HepG2 (cell line): ENCODE results near the gene VKORC1. TPM values are rescaled to one million over a fixed set of nuclear protein-coding genes. Genes with fewer than 3 reads are reported as not detected.

ENCODE experiments used
- polyA plus RNA-seq, 8 experiments: library from polyadenylated mRNA; depleted of rRNA in 3 of 8; stranded (reverse) in 7 of 8; unstranded in 1 of 8; fragments of >200 nt; fragmentation: Illumina TruSeq in 4 of 8; extraction: Trizol in 4 of 8; gene quantifications; 2 replicates each; pipeline versions ENCODE4 v1.2.1 to v1.2.3, GENCODE V29; 2011 to 2016; ENCODE audit warnings: low read depth in 4 of 8, missing spikeins in 1 of 8, mixed read lengths in 1 of 8; ENCODE audit not compliant: insufficient read depth in 1 of 8
- total RNA-seq, 5 experiments: library from RNA; depleted of rRNA; stranded (reverse); fragments of >200 nt; fragmentation: Illumina TruSeq; extraction: Trizol; gene quantifications; 2 replicates each; pipeline ENCODE4 v1.2.3, GENCODE V29; 2016; ENCODE audit warnings: low read depth in 1 of 5

VKORC1 gene
- total and polyA plus RNA-seq, 2 of the 13 experiments (the other 11 are each of a cell fraction or from before 2014, with no cell fraction given) = 141 to 615 TPM

Other genes with a start within 250 kb of the VKORC1 start
- 20.6 and 33.8 TPM in 2 replicates for gene BCL7C, start 200.7 kb downstream of the VKORC1 start, total RNA-seq (2016; rRNA removed; fragmentation: Illumina TruSeq; extraction: Trizol)
- gene BCL7C, start 200.7 kb downstream of the VKORC1 start, polyA plus RNA-seq (2011; rRNA removed) = 17.3 and 17.7 TPM in 2 replicates
- gene CTF1, start 198.2 kb downstream of the VKORC1 start, total RNA-seq (2016; rRNA removed; fragmentation: Illumina TruSeq; extraction: Trizol) = 0.11 and 0.13 TPM in 2 replicates
- gene CTF1, start 198.2 kb downstream of the VKORC1 start, polyA plus RNA-seq (2011; rRNA removed) = 1.8 and 2.6 TPM in 2 replicates
- 7.4 and 13.7 TPM in 2 replicates for gene FBXL19, start 171.2 kb downstream of the VKORC1 start, total RNA-seq (2016; rRNA removed; fragmentation: Illumina TruSeq; extraction: Trizol)
- gene FBXL19, start 171.2 kb downstream of the VKORC1 start, polyA plus RNA-seq (2011; rRNA removed) = 6.0 and 10.1 TPM in 2 replicates
- 6.3 and 11.4 TPM in 2 replicates for gene ORAI3, start 145.7 kb downstream of the VKORC1 start, total RNA-seq (2016; rRNA removed; fragmentation: Illumina TruSeq; extraction: Trizol)
- 32.0 and 41.3 TPM in 2 replicates for gene ORAI3, start 145.7 kb downstream of the VKORC1 start, polyA plus RNA-seq (2011; rRNA removed)
- gene SETD1A, start 137.0 kb downstream of the VKORC1 start, total RNA-seq (2016; rRNA removed; fragmentation: Illumina TruSeq; extraction: Trizol) = 3.6 and 5.6 TPM in 2 replicates
- 3.2 and 3.8 TPM in 2 replicates for gene SETD1A, start 137.0 kb downstream of the VKORC1 start, polyA plus RNA-seq (2011; rRNA removed)
- gene HSD3B7, start 109.6 kb downstream of the VKORC1 start, total RNA-seq (2016; rRNA removed; fragmentation: Illumina TruSeq; extraction: Trizol) = 58.8 and 69.7 TPM in 2 replicates
- 32.9 and 40.9 TPM in 2 replicates for gene HSD3B7, start 109.6 kb downstream of the VKORC1 start, polyA plus RNA-seq (2011; rRNA removed)
- gene STX1B, start 84.2 kb downstream of the VKORC1 start, total RNA-seq (2016; rRNA removed; fragmentation: Illumina TruSeq; extraction: Trizol) = 1.7 and 3.0 TPM in 2 replicates
- gene STX1B, start 84.2 kb downstream of the VKORC1 start, polyA plus RNA-seq (2011; rRNA removed) = 1.3 and 2.1 TPM in 2 replicates
- gene STX4, start 61.2 kb downstream of the VKORC1 start, total RNA-seq (2016; rRNA removed; fragmentation: Illumina TruSeq; extraction: Trizol) = 29.2 and 31.3 TPM in 2 replicates
- gene STX4, start 61.2 kb downstream of the VKORC1 start, polyA plus RNA-seq (2011; rRNA removed) = 34.6 and 37.0 TPM in 2 replicates
- 7.5 and 9.8 TPM in 2 replicates for gene ZNF668, start 20.6 kb downstream of the VKORC1 start, total RNA-seq (2016; rRNA removed; fragmentation: Illumina TruSeq; extraction: Trizol)
- 3.8 and 4.0 TPM in 2 replicates for gene ZNF668, start 20.6 kb downstream of the VKORC1 start, polyA plus RNA-seq (2011; rRNA removed)
- 7.8 and 10.9 TPM in 2 replicates for gene ZNF646, start 20.4 kb downstream of the VKORC1 start, total RNA-seq (2016; rRNA removed; fragmentation: Illumina TruSeq; extraction: Trizol)
- gene ZNF646, start 20.4 kb downstream of the VKORC1 start, polyA plus RNA-seq (2011; rRNA removed) = 3.4 and 4.4 TPM in 2 replicates
- gene PRSS53, start 5.9 kb downstream of the VKORC1 start, total RNA-seq (2016; rRNA removed; fragmentation: Illumina TruSeq; extraction: Trizol) = 0.65 and 2.2 TPM in 2 replicates
- 6.9 and 7.4 TPM in 2 replicates for gene PRSS53, start 5.9 kb downstream of the VKORC1 start, polyA plus RNA-seq (2011; rRNA removed)
- gene BCKDK, start 13.6 kb upstream of the VKORC1 start, total RNA-seq (2016; rRNA removed; fragmentation: Illumina TruSeq; extraction: Trizol) = 24.9 and 25.2 TPM in 2 replicates
- gene BCKDK, start 13.6 kb upstream of the VKORC1 start, polyA plus RNA-seq (2011; rRNA removed) = 42.6 and 54.2 TPM in 2 replicates
- 69.5 and 79.0 TPM in 2 replicates for gene KAT8, start 22.9 kb upstream of the VKORC1 start, total RNA-seq (2016; rRNA removed; fragmentation: Illumina TruSeq; extraction: Trizol)
- 84.2 and 85.3 TPM in 2 replicates for gene KAT8, start 22.9 kb upstream of the VKORC1 start, polyA plus RNA-seq (2011; rRNA removed)
- 1.2 and 2.6 TPM in 2 replicates for gene PRSS8, start 40.9 kb upstream of the VKORC1 start, total RNA-seq (2016; rRNA removed; fragmentation: Illumina TruSeq; extraction: Trizol)
- gene PRSS8, start 40.9 kb upstream of the VKORC1 start, polyA plus RNA-seq (2011; rRNA removed) = 7.2 and 20.0 TPM in 2 replicates
- 1.1 and 1.5 TPM in 2 replicates for gene PRSS36, start 55.3 kb upstream of the VKORC1 start, total RNA-seq (2016; rRNA removed; fragmentation: Illumina TruSeq; extraction: Trizol)
- 2.1 and 2.7 TPM in 2 replicates for gene PRSS36, start 55.3 kb upstream of the VKORC1 start, polyA plus RNA-seq (2011; rRNA removed)
- gene FUS, start 85.3 kb upstream of the VKORC1 start, total RNA-seq (2016; rRNA removed; fragmentation: Illumina TruSeq; extraction: Trizol) = 64.8 and 68.1 TPM in 2 replicates
- 168 and 176 TPM in 2 replicates for gene FUS, start 85.3 kb upstream of the VKORC1 start, polyA plus RNA-seq (2011; rRNA removed)
- gene PYCARD, start 108.0 kb upstream of the VKORC1 start, total RNA-seq (2016; rRNA removed; fragmentation: Illumina TruSeq; extraction: Trizol) = 4.4 and 4.8 TPM in 2 replicates
- 6.0 and 9.2 TPM in 2 replicates for gene PYCARD, start 108.0 kb upstream of the VKORC1 start, polyA plus RNA-seq (2011; rRNA removed)
- gene TRIM72, start 119.3 kb upstream of the VKORC1 start, total RNA-seq (2016; rRNA removed; fragmentation: Illumina TruSeq; extraction: Trizol) = not detected in 2 replicates
- gene TRIM72, start 119.3 kb upstream of the VKORC1 start, polyA plus RNA-seq (2011; rRNA removed) = not detected in 2 replicates
- gene PYDC1, start 122.3 kb upstream of the VKORC1 start, total RNA-seq (2016; rRNA removed; fragmentation: Illumina TruSeq; extraction: Trizol) = not detected in 2 replicates
- gene PYDC1, start 122.3 kb upstream of the VKORC1 start, polyA plus RNA-seq (2011; rRNA removed) = not detected in 2 replicates
- gene ITGAM, start 165.2 kb upstream of the VKORC1 start, total RNA-seq (2016; rRNA removed; fragmentation: Illumina TruSeq; extraction: Trizol) = 0.11 and 0.20 TPM in 2 replicates
- gene ITGAM, start 165.2 kb upstream of the VKORC1 start, polyA plus RNA-seq (2011; rRNA removed) = 0.01 and 0.09 TPM in 2 replicates